HG03575 (cell line): ENCODE data around the gene TMEM259.

Source experiments
- ATAC-seq: cut with Tn5 transposase; IDR thresholded peaks from one replicate; pipeline ENCODE4 v1.9.1; 2021; ENCODE audit not compliant: unreplicated experiment, insufficient number of reproducible peaks, low FRiP score; ENCODE audit errors: extremely low read depth

The TMEM259 gene

GRCh38 chr19:1009041-1009980, 11.6 kb downstream of the TMEM259 start:
- no peak for ATAC-seq

GRCh38 chr19:1008268-1009040, 12.5 kb downstream of the TMEM259 start:
- no peak for ATAC-seq

GRCh38 chr19:1007399-1008251, 13.3 kb downstream of the TMEM259 start:
- no peak for ATAC-seq

GRCh38 chr19:1006711-1007398, 14.1 kb downstream of the TMEM259 start:
- no peak for ATAC-seq

- no peak for ATAC-seq
These were observed 15.9 kb downstream of the TMEM259 start for GRCh38 chr19:1004803-1005664.

GRCh38 chr19:1004204-1004802, 16.6 kb downstream of the TMEM259 start:
- no peak for ATAC-seq

- no peak for ATAC-seq
These were observed 17.6 kb downstream of the TMEM259 start for GRCh38 chr19:1003283-1003682.

GRCh38 chr19:1002600-1002999, 18.3 kb downstream of the TMEM259 start:
- ATAC-seq: no peak

GRCh38 chr19:1001538-1002166, 19.3 kb downstream of the TMEM259 start:
- ATAC-seq: no peak

- ATAC-seq: no peak
These were observed 20.1 kb downstream of the TMEM259 start for GRCh38 chr19:1000591-1001537.

- no peak for ATAC-seq
These were observed 20.8 kb downstream of the TMEM259 start, which contains the start of gene GRIN3B for GRCh38 chr19:1000095-1000494. TSS of gene GRIN3B (plus strand) at chr19:1000419. CDS start at chr19:1000438, 19 bp downstream.

- ATAC-seq: no peak
These were observed 21.6 kb downstream of the TMEM259 start for GRCh38 chr19:999379-999719.

- no peak for ATAC-seq
These were observed 22.9 kb downstream of the TMEM259 start for GRCh38 chr19:998064-998463.

GRCh38 chr19:996051-996838, 24.7 kb downstream of the TMEM259 start:
- no peak for ATAC-seq
